ENCODE data around the gene TAAR6. TPM values are rescaled to one million over a fixed set of nuclear protein-coding genes. Genes with fewer than 3 reads are reported as not detected.
"Not testable (repeated sequence)": the region's sequence is repeated elsewhere in the genome, so short reads cannot be mapped to it uniquely, and the experiment has no call there.

Gene TAAR6
- total RNA-seq, 1 donor from 2014 or later, result not detected

GRCh38 chr6:132584698-132585097 is 14.6 kb downstream of the TAAR6 start:
- ATAC-seq (no peak), DNase-seq (no peak)
- intact Hi-C loops (cut with micrococcal nuclease), result no loop called here

- ATAC-seq (no peak), DNase-seq (no peak)
- intact Hi-C loops (cut with micrococcal nuclease), result no loop called here
Measured at GRCh38 chr6:132587424-132587823, 17.3 kb downstream of the TAAR6 start.

GRCh38 chr6:132589454-132589853 is 19.3 kb downstream of the TAAR6 start, which contains the start of gene TAAR5:
TAAR5 (minus strand) TSS chr6:132589741; CDS start chr6:132589686, 55 bp downstream.
- intact Hi-C loops (cut with micrococcal nuclease), result no loop called here
- no peak for ATAC-seq
- no peak for DNase-seq

GRCh38 chr6:132590362-132590761 is 20.2 kb downstream of the TAAR6 start:
- ATAC-seq (no peak), DNase-seq (no peak)
- intact Hi-C loops (cut with micrococcal nuclease), result no loop called here

GRCh38 chr6:132592855-132593254 is 22.7 kb downstream of the TAAR6 start:
- intact Hi-C loops (cut with micrococcal nuclease), result no loop called here
- ATAC-seq (no peak), DNase-seq (no peak)

GRCh38 chr6:132596201-132596600 is 26.1 kb downstream of the TAAR6 start:
- no peak for ATAC-seq
- DNase-seq, result no peak
- intact Hi-C loops (cut with micrococcal nuclease), result no loop called here

- intact Hi-C loops (cut with micrococcal nuclease), result no loop called here
- ATAC-seq (no peak), DNase-seq (no peak)
Measured at GRCh38 chr6:132598473-132598872, 28.4 kb downstream of the TAAR6 start.

- ATAC-seq; intact Hi-C loops (cut with micrococcal nuclease): not testable (repeated sequence)
Measured at GRCh38 chr6:132600900-132601299, 30.8 kb downstream of the TAAR6 start.

GRCh38 chr6:132604635-132605152 is 34.6 kb downstream of the TAAR6 start:
- intact Hi-C loops (cut with micrococcal nuclease), result no loop called here
- ATAC-seq (no peak), DNase-seq (no peak)

More at GRCh38 chr6:132600900-132601299, 30.8 kb downstream of the TAAR6 start:
- not testable (repeated sequence) for DNase-seq

- ATAC-seq (no peak), DNase-seq (no peak)
- intact Hi-C loops (cut with micrococcal nuclease), result no loop called here
Measured at GRCh38 chr6:132607544-132608233, 37.6 kb downstream of the TAAR6 start.

- intact Hi-C loops (cut with micrococcal nuclease), result no loop called here
- no peak for DNase-seq
- ATAC-seq, result no peak
Measured at GRCh38 chr6:132611616-132612015, 41.5 kb downstream of the TAAR6 start.

- intact Hi-C loops (cut with micrococcal nuclease), result no loop called here
- DNase-seq (no peak), ATAC-seq (no peak)
Measured at GRCh38 chr6:132612449-132613108, 42.5 kb downstream of the TAAR6 start.

- no peak for ATAC-seq
- intact Hi-C loops (cut with micrococcal nuclease), result no loop called here
- no peak for DNase-seq
Measured at GRCh38 chr6:132614554-132614953, 44.4 kb downstream of the TAAR6 start.

- intact Hi-C loops (cut with micrococcal nuclease), result no loop called here
- ATAC-seq (no peak), DNase-seq (no peak)
Measured at GRCh38 chr6:132616677-132617076, 46.6 kb downstream of the TAAR6 start.

Other genes with a start within 250 kb of the TAAR6 start
- 3.5 TPM for gene MOXD1, start 168.8 kb upstream of the TAAR6 start, total RNA-seq
- gene STX7, start 57.2 kb upstream of the TAAR6 start, total RNA-seq, result 59.0 TPM
- gene TAAR9, start 32.0 kb upstream of the TAAR6 start, total RNA-seq, result not detected
- gene TAAR8, start 17.6 kb upstream of the TAAR6 start, total RNA-seq, result not detected
- gene TAAR5, start 19.4 kb downstream of the TAAR6 start, total RNA-seq, result not detected
- not detected for gene TAAR2, start 54.0 kb downstream of the TAAR6 start, total RNA-seq
- gene TAAR1, start 88.9 kb downstream of the TAAR6 start, total RNA-seq, result not detected
- 1.9 TPM for gene VNN1, start 143.7 kb downstream of the TAAR6 start, total RNA-seq
- 1.9 TPM for gene VNN2, start 187.6 kb downstream of the TAAR6 start, total RNA-seq
- gene SLC18B1, start 228.3 kb downstream of the TAAR6 start, total RNA-seq, result 3.3 TPM
- 471 TPM for gene RPS12, start 244.2 kb downstream of the TAAR6 start, total RNA-seq

All from left ventricle myocardium superior (tissue), 1 donor.